H1 (cell line): Measurements from ENCODE around the gene NXT2. TPM values are rescaled to one million over a fixed set of nuclear protein-coding genes. Genes with fewer than 3 reads are reported as not detected.
A peak's percentile ranks its signal among the peaks of the same experiment; 100 is the strongest.

ENCODE experiments used
- BACH1 ChIP-seq: IDR thresholded peaks from 2 replicates; pipeline ENCODE4 v1.6.1; 2012; ENCODE audit warnings: low read length, improper control_type of control experiment
- CEBPB ChIP-seq: IDR thresholded peaks from 2 replicates; pipeline ENCODE4 v1.6.1; 2012; ENCODE audit warnings: low read depth, low read length
- CHD2 ChIP-seq: IDR thresholded peaks from 2 replicates; pipeline ENCODE4 v1.6.1; 2012; ENCODE audit warnings: low read length, improper control_type of control experiment
- CHD7 ChIP-seq: fragments of 300-600 bp; sonication (generic); IDR thresholded peaks from 2 replicates; pipeline ENCODE4 v1.7.1; 2012; ENCODE audit warnings: low read length, moderate library complexity, mild to moderate bottlenecking, inconsistent platforms; ENCODE audit not compliant: insufficient replicate concordance
- NRF1 ChIP-seq: IDR thresholded peaks from 2 replicates; pipeline ENCODE4 v1.6.1; 2011; ENCODE audit warnings: mild to moderate bottlenecking, low read depth, low read length, improper control_type of control experiment
- POLR2AphosphoS5 ChIP-seq: IDR thresholded peaks from 2 replicates; pipeline ENCODE4 v1.6.1; 2011; ENCODE audit warnings: low read depth, low read length
- RBBP5 ChIP-seq: IDR thresholded peaks from 2 replicates; pipeline ENCODE4 v1.7.1; 2012; ENCODE audit warnings: low read depth, mild to moderate bottlenecking, inconsistent platforms, low read length, moderate library complexity, borderline replicate concordance
- SIN3A ChIP-seq, 2 experiments: IDR thresholded peaks in 1 of 2; conservative IDR thresholded peaks in 1 of 2; 2 replicates each; pipeline ENCODE4 v1.6.1; 2011 to 2012; ENCODE audit warnings: low read length in 2 of 2, improper control_type of control experiment in 1 of 2, low read depth in 1 of 2, mild to moderate bottlenecking in 1 of 2
- SIRT6 ChIP-seq: IDR thresholded peaks from one replicate; pipeline ENCODE4 v1.7.1; 2012; ENCODE audit warnings: low read length, inconsistent platforms
- SP1 ChIP-seq: IDR thresholded peaks from 2 replicates; pipeline ENCODE4 v1.6.1; 2011; ENCODE audit warnings: low read depth, low read length
- TEAD4 ChIP-seq: IDR thresholded peaks from 2 replicates; pipeline ENCODE4 v1.6.1; 2012; ENCODE audit warnings: low read depth, low read length, inconsistent platforms, mixed read lengths
- polyA plus RNA-seq, 7 experiments: library from polyadenylated mRNA; depleted of rRNA in 3 of 7; stranded (reverse) in 5 of 7; unstranded in 2 of 7; fragments of >200 nt in 5 of 7; fragments of 200-250 nt in 2 of 7; gene quantifications; 1 replicate in 5 of 7; 2 replicates in 1 of 7; 4 replicates in 1 of 7; pipeline versions ENCODE4 v1.2.1 to v1.2.3, GENCODE V29; 2011 to 2013; ENCODE audit warnings: missing spikeins in 2 of 7, mixed read lengths in 2 of 7
- total RNA-seq: library from RNA; stranded (reverse); fragmentation: NEBNext Ultra II Directional; extraction: Animal tissue kit (Norgen Biotek cat#: 25700); gene quantifications from 2 replicates; pipeline ENCODE4 v1.2.1, GENCODE V29; 2021

The NXT2 gene
- total and polyA plus RNA-seq, 2 of the 8 experiments (the other 6 are each of a cell fraction or from before 2014, with no cell fraction given), result 6.1 to 13.5 TPM

- TF ChIP-seq CHD7, result no peak
- no peak for TF ChIP-seq TEAD4
- TF ChIP-seq RBBP5, result no peak
- peak; percentile 93 for TF ChIP-seq POLR2AphosphoS5
- peak in 1 of 2 experiments; percentile 59; a peak in 1 of 4 replicates for TF ChIP-seq SIN3A (conservative IDR thresholded peaks at IDR 0.05 in 1 of 2, IDR thresholded peaks at IDR 0.05 in 1 of 2; ENCODE audit: low read depth in 1 of 2, low read length in 2 of 2)
- no peak for TF ChIP-seq CEBPB
- no peak for TF ChIP-seq NRF1
- TF ChIP-seq CHD2, result no peak
- no peak for TF ChIP-seq SIRT6
- no peak for TF ChIP-seq SP1
- TF ChIP-seq BACH1, result no peak
Observed at GRCh38 chrX:109536439-109537323, at the start of gene NXT2 (continued).
